GM10847 (cell line): ENCODE results near the gene MED25.

ENCODE experiments used
- POLR2A ChIP-seq: IDR thresholded peaks from 2 replicates; pipeline ENCODE4 v1.6.1; 2011; ENCODE audit not compliant: insufficient read length; ENCODE audit errors: extremely low read depth

MED25 gene

GRCh38 chr19:49806620-49806959 lies 11.5 kb upstream of the MED25 start:
- TF ChIP-seq POLR2A: no peak

- TF ChIP-seq POLR2A: no peak
These were observed 10.8 kb upstream of the MED25 start for GRCh38 chr19:49807058-49807903.

GRCh38 chr19:49807904-49808675 lies 10.0 kb upstream of the MED25 start:
- no peak for TF ChIP-seq POLR2A

- no peak for TF ChIP-seq POLR2A
These were observed 9.4 kb upstream of the MED25 start for GRCh38 chr19:49808711-49809159.

GRCh38 chr19:49809160-49809940 lies 8.7 kb upstream of the MED25 start:
- no peak for TF ChIP-seq POLR2A

- no peak for TF ChIP-seq POLR2A
These were observed 8.1 kb upstream of the MED25 start for GRCh38 chr19:49809941-49810389.

GRCh38 chr19:49811328-49811727 lies 6.8 kb upstream of the MED25 start:
- no peak for TF ChIP-seq POLR2A

GRCh38 chr19:49812452-49812996 lies 5.6 kb upstream of the MED25 start:
- TF ChIP-seq POLR2A: no peak

- no peak for TF ChIP-seq POLR2A
These were observed 4.9 kb upstream of the MED25 start, which contains the start of gene FUZ for GRCh38 chr19:49812997-49813861. TSS of gene FUZ (minus strand) at chr19:49813292. CDS start at chr19:49813106, 186 bp downstream.

- no peak for TF ChIP-seq POLR2A
These were observed 4.1 kb upstream of the MED25 start for GRCh38 chr19:49814010-49814409.

GRCh38 chr19:49816590-49816989 lies 1.5 kb upstream of the MED25 start:
- no peak for TF ChIP-seq POLR2A

GRCh38 chr19:49818649-49819370 lies 721 bp downstream of the MED25 start:
- TF ChIP-seq POLR2A: no peak

- no peak for TF ChIP-seq POLR2A
These were observed 2.0 kb downstream of the MED25 start for GRCh38 chr19:49820125-49820524.
